Measurements from ENCODE around the gene GRHL1.
"Not testable (repeated sequence)": the region's sequence is repeated elsewhere in the genome, so short reads cannot be mapped to it uniquely, and the experiment has no call there.

Gene GRHL1

GRCh38 chr2:10010861-10011605 is 59.5 kb downstream of the GRHL1 start:
- not testable (repeated sequence) for DNase-seq

- not testable (repeated sequence) for DNase-seq
Measured at GRCh38 chr2:10011606-10012325, 60.3 kb downstream of the GRHL1 start.

GRCh38 chr2:10012366-10012962 is 61.0 kb downstream of the GRHL1 start:
- not testable (repeated sequence) for DNase-seq

- DNase-seq, result no peak
Measured at GRCh38 chr2:10012963-10013461, 61.5 kb downstream of the GRHL1 start.

GRCh38 chr2:10013651-10014417 is 62.3 kb downstream of the GRHL1 start:
- not testable (repeated sequence) for DNase-seq

- DNase-seq, result no peak
Measured at GRCh38 chr2:10014418-10015190, 63.1 kb downstream of the GRHL1 start.

- DNase-seq, result not testable (repeated sequence)
Measured at GRCh38 chr2:10015376-10015989, 64.0 kb downstream of the GRHL1 start.

GRCh38 chr2:10016001-10016801 is 64.7 kb downstream of the GRHL1 start:
- no peak for DNase-seq

GRCh38 chr2:10016802-10017258 is 65.3 kb downstream of the GRHL1 start:
- DNase-seq, result no peak

- DNase-seq, result no peak
Measured at GRCh38 chr2:10017313-10017941, 65.9 kb downstream of the GRHL1 start.

- DNase-seq, result no peak
Measured at GRCh38 chr2:10019174-10019573, 67.7 kb downstream of the GRHL1 start.

GRCh38 chr2:10019602-10020400 is 68.3 kb downstream of the GRHL1 start:
- DNase-seq, result no peak

GRCh38 chr2:10022041-10022421 is 70.5 kb downstream of the GRHL1 start:
- DNase-seq, result no peak

GRCh38 chr2:10022445-10022844 is 71.0 kb downstream of the GRHL1 start:
- no peak for DNase-seq

- DNase-seq, result no peak
Measured at GRCh38 chr2:10022966-10023662, 71.6 kb downstream of the GRHL1 start.

GRCh38 chr2:10026940-10027569 is 75.6 kb downstream of the GRHL1 start:
- no peak for DNase-seq

- DNase-seq, result no peak
Measured at GRCh38 chr2:10027660-10028330, 76.3 kb downstream of the GRHL1 start.

All from retina (tissue), 1 donor.